ENCODE data around the gene AURKAIP1.
"Not testable (repeated sequence)": the region's sequence is repeated elsewhere in the genome, so short reads cannot be mapped to it uniquely, and the experiment has no call there.

AURKAIP1 gene

GRCh38 chr1:1385339-1385738, 10.3 kb upstream of the AURKAIP1 start:
- not testable (repeated sequence) for DNase-seq

GRCh38 chr1:1381294-1381693, 6.3 kb upstream of the AURKAIP1 start:
- DNase-seq: no peak

GRCh38 chr1:1380860-1381259, 5.9 kb upstream of the AURKAIP1 start:
- DNase-seq: no peak

GRCh38 chr1:1377540-1378205, 2.7 kb upstream of the AURKAIP1 start:
- no peak for DNase-seq

GRCh38 chr1:1376551-1377226, 1.7 kb upstream of the AURKAIP1 start:
- DNase-seq: no peak

GRCh38 chr1:1374589-1374928, 448 bp downstream of the AURKAIP1 start:
- peak; percentile 60 for DNase-seq

GRCh38 chr1:1373815-1374588, 1.0 kb downstream of the AURKAIP1 start:
- DNase-seq: no peak

GRCh38 chr1:1373051-1373814, 1.8 kb downstream of the AURKAIP1 start:
- no peak for DNase-seq

- DNase-seq: peak; percentile 87
Measured at GRCh38 chr1:1371746-1372711, 3.0 kb downstream of the AURKAIP1 start.

- DNase-seq: no peak
Measured at GRCh38 chr1:1371364-1371745, 3.7 kb downstream of the AURKAIP1 start.

- no peak for DNase-seq
Measured at GRCh38 chr1:1370771-1371300, 4.2 kb downstream of the AURKAIP1 start.

GRCh38 chr1:1370094-1370493, 4.9 kb downstream of the AURKAIP1 start:
- not testable (repeated sequence) for DNase-seq

GRCh38 chr1:1367315-1367714, 7.7 kb downstream of the AURKAIP1 start:
- DNase-seq: no peak

- no peak for DNase-seq
Measured at GRCh38 chr1:1366699-1367066, 8.3 kb downstream of the AURKAIP1 start.

GRCh38 chr1:1365875-1366698, 8.9 kb downstream of the AURKAIP1 start:
- DNase-seq: no peak

- DNase-seq: no peak
Measured at GRCh38 chr1:1364266-1364665, 10.7 kb downstream of the AURKAIP1 start.

- DNase-seq: no peak
Measured at GRCh38 chr1:1361982-1362423, 13.0 kb downstream of the AURKAIP1 start.

- no peak for DNase-seq
Measured at GRCh38 chr1:1361233-1361981, 13.6 kb downstream of the AURKAIP1 start.

GRCh38 chr1:1360506-1361169, 14.4 kb downstream of the AURKAIP1 start:
- DNase-seq: no peak

Measured in NCI-H82 (cell line).